ENCODE results near the gene ABHD14A.

ABHD14A gene

GRCh38 chr3:52020796-52021195 lies 45.9 kb downstream of the ABHD14A start:
- no peak for DNase-seq (ENCODE audit: low read depth)

GRCh38 chr3:52021489-52022268 lies 46.8 kb downstream of the ABHD14A start:
- no peak for DNase-seq (ENCODE audit: low read depth)

GRCh38 chr3:52022323-52023100 lies 47.6 kb downstream of the ABHD14A start:
- DNase-seq (ENCODE audit: low read depth): no peak

- DNase-seq (ENCODE audit: low read depth): no peak
These were observed 48.4 kb downstream of the ABHD14A start for GRCh38 chr3:52023101-52023770.

- DNase-seq (ENCODE audit: low read depth): no peak
These were observed 49.2 kb downstream of the ABHD14A start for GRCh38 chr3:52023860-52024764.

GRCh38 chr3:52024765-52025452 lies 50.0 kb downstream of the ABHD14A start:
- DNase-seq (ENCODE audit: low read depth): no peak

GRCh38 chr3:52025453-52025852 lies 50.6 kb downstream of the ABHD14A start:
- no peak for DNase-seq (ENCODE audit: low read depth)

- DNase-seq (ENCODE audit: low read depth): no peak
These were observed 51.2 kb downstream of the ABHD14A start for GRCh38 chr3:52026041-52026440.

- DNase-seq (ENCODE audit: low read depth): no peak
These were observed 53.7 kb downstream of the ABHD14A start for GRCh38 chr3:52028572-52028971.

- DNase-seq (ENCODE audit: low read depth): no peak
These were observed 54.2 kb downstream of the ABHD14A start for GRCh38 chr3:52029053-52029452.

GRCh38 chr3:52029535-52029934 lies 54.7 kb downstream of the ABHD14A start:
- DNase-seq (ENCODE audit: low read depth): no peak

Measured in activated T-cell treated with anti-CD3 and anti-CD28 coated beads for 1 hour (primary cell).